HUES48 (cell line): ENCODE measurements around the gene WSB1.
A peak's percentile ranks its signal among the peaks of the same experiment; 100 is the strongest.
"Not testable (repeated sequence)": the region's sequence is repeated elsewhere in the genome, so short reads cannot be mapped to it uniquely, and the experiment has no call there.

Source experiments
- H3K27ac ChIP-seq: one replicate; pipeline ENCODE4 v1.7.0; 2013; ENCODE audit warnings: low read depth, low read length, inconsistent platforms
- H3K27me3 ChIP-seq: 2 replicates; pipeline ENCODE4 v1.6.1; 2013; ENCODE audit warnings: mild to moderate bottlenecking, low read length; ENCODE audit not compliant: control insufficient read depth, insufficient read depth
- H3K36me3 ChIP-seq: 2 replicates; pipeline ENCODE4 v1.6.1; 2013; ENCODE audit warnings: low read length; ENCODE audit not compliant: control insufficient read depth, insufficient read depth
- H3K4me1 ChIP-seq: 2 replicates; pipeline ENCODE4 v1.6.1; 2013; ENCODE audit warnings: mild to moderate bottlenecking, low read length; ENCODE audit not compliant: control insufficient read depth, insufficient read depth
- H3K4me3 ChIP-seq: 2 replicates; pipeline ENCODE4 v1.5.1; 2013; ENCODE audit warnings: mild to moderate bottlenecking, low read depth, low read length
- H3K9ac ChIP-seq: 2 replicates; pipeline ENCODE4 v1.6.1; 2013; ENCODE audit warnings: mild to moderate bottlenecking, low read depth, low read length, moderate library complexity
- H3K9me3 ChIP-seq: 2 replicates; pipeline ENCODE4 v1.6.1; 2013; ENCODE audit warnings: low read length; ENCODE audit not compliant: control insufficient read depth, insufficient read depth

The WSB1 gene

GRCh38 chr17:27293898-27294688 lies at the start of gene WSB1:
TSS of gene WSB1 (plus strand) at chr17:27294114. CDS start at chr17:27294396, 282 bp downstream.
- Histone ChIP-seq H3K36me3 (peaks cover 11% of the 10 kb centered on the region), H3K4me1 (peaks cover 13% of the 10 kb centered on the region)

GRCh38 chr17:27244491-27245223 lies 49.3 kb upstream of the WSB1 start:
- H3K4me1 ChIP-seq: peaks cover 11% of the 10 kb centered on the region
- H3K9me3 ChIP-seq: no peaks in the 10 kb centered on the region
- H3K4me3 ChIP-seq: no peak overlapping the region
- no peak overlapping the region for H3K9ac ChIP-seq
- H3K27ac ChIP-seq: no peak overlapping the region
- H3K27me3 ChIP-seq: no peaks in the 10 kb centered on the region
- H3K36me3 ChIP-seq: no peaks in the 10 kb centered on the region

More at GRCh38 chr17:27293898-27294688, at the start of gene WSB1:
- Histone ChIP-seq H3K9ac (peak within 1 kb of the TSS; percentile 98), H3K4me3 (peak within 1 kb of the TSS; percentile 99), H3K27me3 (no peaks in the 10 kb centered on the region), H3K9me3 (no peaks in the 10 kb centered on the region), H3K27ac (peak within 1 kb of the TSS; percentile 99)

GRCh38 chr17:27245230-27245696 lies 48.7 kb upstream of the WSB1 start:
- Histone ChIP-seq H3K36me3 (no peaks in the 10 kb centered on the region), H3K4me1 (peaks cover 11% of the 10 kb centered on the region), H3K27me3 (no peaks in the 10 kb centered on the region), H3K9me3 (no peaks in the 10 kb centered on the region), H3K27ac (no peak overlapping the region), H3K9ac (no peak overlapping the region), H3K4me3 (no peak overlapping the region)

- Histone ChIP-seq H3K4me1 (peaks cover 11% of the 10 kb centered on the region), H3K27me3 (no peaks in the 10 kb centered on the region), H3K36me3 (no peaks in the 10 kb centered on the region), H3K9ac (no peak overlapping the region), H3K27ac (no peak overlapping the region), H3K9me3 (no peaks in the 10 kb centered on the region), H3K4me3 (no peak overlapping the region)
These were observed 47.4 kb upstream of the WSB1 start for GRCh38 chr17:27246537-27246936.

GRCh38 chr17:27247071-27247957 lies 46.6 kb upstream of the WSB1 start:
- no peak overlapping the region for H3K4me3 ChIP-seq
- no peak overlapping the region for H3K27ac ChIP-seq
- no peak overlapping the region for H3K9ac ChIP-seq
- H3K36me3 ChIP-seq: no peaks in the 10 kb centered on the region
- no peaks in the 10 kb centered on the region for H3K27me3 ChIP-seq
- peaks cover 11% of the 10 kb centered on the region for H3K4me1 ChIP-seq
- no peaks in the 10 kb centered on the region for H3K9me3 ChIP-seq

GRCh38 chr17:27247958-27248342 lies 46.0 kb upstream of the WSB1 start:
- no peaks in the 10 kb centered on the region for H3K27me3 ChIP-seq
- no peaks in the 10 kb centered on the region for H3K36me3 ChIP-seq
- no peak overlapping the region for H3K4me3 ChIP-seq
- H3K4me1 ChIP-seq: peaks cover 11% of the 10 kb centered on the region
- H3K27ac ChIP-seq: no peak overlapping the region
- no peak overlapping the region for H3K9ac ChIP-seq
- H3K9me3 ChIP-seq: no peaks in the 10 kb centered on the region

GRCh38 chr17:27250791-27251190 lies 43.1 kb upstream of the WSB1 start:
- not testable (repeated sequence) for H3K27me3 ChIP-seq, H3K36me3 ChIP-seq, H3K9ac ChIP-seq, H3K4me1 ChIP-seq, H3K9me3 ChIP-seq, H3K4me3 ChIP-seq, H3K27ac ChIP-seq

- H3K9me3 ChIP-seq, H3K9ac ChIP-seq, H3K36me3 ChIP-seq, H3K4me1 ChIP-seq, H3K27me3 ChIP-seq, H3K27ac ChIP-seq, H3K4me3 ChIP-seq: not testable (repeated sequence)
These were observed 39.1 kb upstream of the WSB1 start for GRCh38 chr17:27254802-27255201.

GRCh38 chr17:27256225-27257030 lies 37.5 kb upstream of the WSB1 start:
- H3K27ac ChIP-seq: no peak overlapping the region
- no peaks in the 10 kb centered on the region for H3K9me3 ChIP-seq
- H3K27me3 ChIP-seq: no peaks in the 10 kb centered on the region
- no peaks in the 10 kb centered on the region for H3K36me3 ChIP-seq
- no peak overlapping the region for H3K4me3 ChIP-seq
- no peak overlapping the region for H3K9ac ChIP-seq
- H3K4me1 ChIP-seq: no peaks in the 10 kb centered on the region

- no peaks in the 10 kb centered on the region for H3K27me3 ChIP-seq
- H3K27ac ChIP-seq: no peak overlapping the region
- H3K36me3 ChIP-seq: no peaks in the 10 kb centered on the region
- no peaks in the 10 kb centered on the region for H3K9me3 ChIP-seq
- H3K4me1 ChIP-seq: no peaks in the 10 kb centered on the region
- H3K4me3 ChIP-seq: no peak overlapping the region
- H3K9ac ChIP-seq: no peak overlapping the region
These were observed 36.9 kb upstream of the WSB1 start for GRCh38 chr17:27257031-27257357.
